OCI-LY3 (cell line): ENCODE data around the gene AAMP.

Source experiments
- H2AFZ ChIP-seq: fragments of 200-600, 300-600 bp; shearing (Covaris generic); 2 replicates; pipeline ENCODE4 v1.6.0; 2014; ENCODE audit warnings: antibody characterized with exemption, low read depth, low read length
- H3K27ac ChIP-seq: fragments of 200-600, 300-600 bp; sonication (generic); 2 replicates; pipeline ENCODE4 v1.5.1; 2014; ENCODE audit warnings: mild to moderate bottlenecking, low read length, moderate library complexity, mixed read lengths
- H3K27me3 ChIP-seq: fragments of 200-600, 300-600 bp; sonication (generic); 2 replicates; pipeline ENCODE4 v1.6.1; 2014; ENCODE audit warnings: low read depth, low read length, mixed read lengths
- H3K36me3 ChIP-seq: fragments of 200-600, 300-600 bp; sonication (generic); replicated peaks from 2 replicates; pipeline ENCODE3; 2014; ENCODE audit warnings: low read depth, low read length, mixed read lengths
- H3K4me1 ChIP-seq: fragments of 300-600, 200-600 bp; sonication (generic); 2 replicates; pipeline ENCODE4 v1.6.1; 2014; ENCODE audit warnings: low read length, mixed read lengths
- H3K4me2 ChIP-seq: fragments of 200-600, 300-600 bp; sonication (generic); 2 replicates; pipeline ENCODE4 v1.6.1; 2014; ENCODE audit warnings: low read length, mixed read lengths
- H3K4me3 ChIP-seq: fragments of 300-600, 200-600 bp; sonication (generic); 2 replicates; pipeline ENCODE4 v1.5.1; 2014; ENCODE audit warnings: antibody characterized with exemption, mild to moderate bottlenecking, low read length, moderate library complexity
- H3K79me2 ChIP-seq: fragments of 300-600, 200-600 bp; shearing (Covaris generic); 2 replicates; pipeline ENCODE4 v1.6.1; 2014; ENCODE audit warnings: mild to moderate bottlenecking, low read length, mixed read lengths
- H3K9ac ChIP-seq: fragments of 300-600, 200-600 bp; shearing (Covaris generic); 2 replicates; pipeline ENCODE4 v1.6.0; 2014; ENCODE audit warnings: mild to moderate bottlenecking, low read length, moderate library complexity
- H3K9me3 ChIP-seq: fragments of 200-600, 300-600 bp; shearing (Covaris generic); 2 replicates; pipeline ENCODE4 v1.6.1; 2014; ENCODE audit warnings: low read length, mixed read lengths; ENCODE audit not compliant: insufficient read depth
- H4K20me1 ChIP-seq: fragments of 200-600, 300-600 bp; sonication (generic); 2 replicates; pipeline ENCODE4 v1.6.1; 2016; ENCODE audit warnings: low read length, mixed read lengths; ENCODE audit not compliant: insufficient read depth
- CTCF ChIP-seq: fragments of 200-600, 300-600 bp; sonication (generic); IDR thresholded peaks from 2 replicates; pipeline ENCODE4 v1.5.1; 2014; ENCODE audit warnings: antibody characterized with exemption, low read length, low read depth
- EZH2phosphoT487 ChIP-seq: fragments of 200-600 bp; shearing (Covaris generic); IDR thresholded peaks from 2 replicates; pipeline ENCODE4 v1.6.1; 2018; ENCODE audit warnings: antibody characterized with exemption, mixed run types, low read depth

The AAMP gene

GRCh38 chr2:218217360-218218267, 52.3 kb downstream of the AAMP start:
- H3K27me3 ChIP-seq, result no peaks in the 10 kb centered on the region
- H4K20me1 ChIP-seq, result peaks cover 28% of the 10 kb centered on the region
- H3K9me3 ChIP-seq, result no peaks in the 10 kb centered on the region
- peaks cover 44% of the 10 kb centered on the region for H3K4me1 ChIP-seq
- H3K4me2 ChIP-seq, result peak overlapping the region; percentile 97
- H2AFZ ChIP-seq, result no peak overlapping the region
- H3K9ac ChIP-seq, result peak overlapping the region; percentile 100
- H3K4me3 ChIP-seq, result peak overlapping the region; percentile 97
- H3K36me3 ChIP-seq, result peaks cover 37% of the 10 kb centered on the region
- TF ChIP-seq CTCF (no peak), EZH2phosphoT487 (no peak)
- peak overlapping the region; percentile 100 for H3K27ac ChIP-seq
- peaks cover 60% of the 10 kb centered on the region for H3K79me2 ChIP-seq

- Histone ChIP-seq H2AFZ (peak within 1 kb of the TSS; percentile 55; the same call in 1 of the 2 replicates), H3K4me3 (peak within 1 kb of the TSS; percentile 97), H3K36me3 (peaks cover 33% of the 10 kb centered on the region), H3K27ac (peak within 1 kb of the TSS; percentile 100), H3K4me2 (peak within 1 kb of the TSS; percentile 97), H3K79me2 (peaks cover 52% of the 10 kb centered on the region), H3K27me3 (no peaks in the 10 kb centered on the region), H3K4me1 (peaks cover 36% of the 10 kb centered on the region), H3K9ac (peak within 1 kb of the TSS; percentile 100), H4K20me1 (peaks cover 20% of the 10 kb centered on the region), H3K9me3 (no peaks in the 10 kb centered on the region)
- TF ChIP-seq CTCF (no peak), EZH2phosphoT487 (no peak)
Measured at GRCh38 chr2:218216674-218217359, 53.1 kb downstream of the AAMP start, which contains the start of gene ARPC2. Gene ARPC2, plus strand, starts transcription at chr2:218217189. Its CDS starts 282 bp downstream, at chr2:218217471.

GRCh38 chr2:218216336-218216673, 53.6 kb downstream of the AAMP start:
- H3K4me2 ChIP-seq, result peak overlapping the region; percentile 92
- peaks cover 28% of the 10 kb centered on the region for H3K36me3 ChIP-seq
- H3K27me3 ChIP-seq, result no peaks in the 10 kb centered on the region
- peaks cover 47% of the 10 kb centered on the region for H3K79me2 ChIP-seq
- peak overlapping the region; percentile 51 for H3K27ac ChIP-seq
- no peaks in the 10 kb centered on the region for H3K9me3 ChIP-seq
- peaks cover 31% of the 10 kb centered on the region for H3K4me1 ChIP-seq
- H3K9ac ChIP-seq, result peak overlapping the region; percentile 77
- peak overlapping the region; percentile 97 for H3K4me3 ChIP-seq
- TF ChIP-seq EZH2phosphoT487 (no peak), CTCF (no peak)
- H2AFZ ChIP-seq, result 0 out of 2 replicates have a peak overlapping the region, but pooled peaks have one; percentile 55
- peaks cover 15% of the 10 kb centered on the region for H4K20me1 ChIP-seq
